Sigmoid colon (tissue), 7 donors: ENCODE measurements around the gene CLC. TPM values are rescaled to one million over a fixed set of nuclear protein-coding genes. Genes with fewer than 3 reads are reported as not detected.

ENCODE experiments used
- DNase-seq: peaks from one replicate; pipeline ENCODE4 v3.0.0-alpha.2; 2019
- H3K27ac ChIP-seq, 4 donors: fragments of 200-600 bp; sonication (generic); one replicate each; pipeline ENCODE4 v1.5.1; 2016 to 2019; ENCODE audit warnings: mild to moderate bottlenecking in 1 of 4
- H3K27me3 ChIP-seq, 3 donors: fragments of 200-600 bp; sonication (generic); one replicate each; pipeline ENCODE4 v1.5.1; 2019; ENCODE audit warnings: mild to moderate bottlenecking in 1 of 3
- H3K36me3 ChIP-seq, 4 donors: fragments of 200-600 bp; sonication (generic); one replicate each; pipeline ENCODE4 v1.5.1; 2016 to 2019
- H3K4me1 ChIP-seq, 4 donors: fragments of 200-600 bp; sonication (generic); one replicate each; pipeline ENCODE4 v1.5.1; 2017 to 2019
- H3K4me3 ChIP-seq, 4 donors: fragments of 200-600 bp; sonication (generic); one replicate each; pipeline ENCODE4 v1.5.1; 2017 to 2019; ENCODE audit warnings: mild to moderate bottlenecking in 2 of 4, moderate library complexity in 1 of 4
- H3K9me3 ChIP-seq, 4 donors: fragments of 200-600 bp in 3 of 4; sonication (generic) in 3 of 4; one replicate each; pipeline versions ENCODE4 v1.5.1 to v1.6.1; 2013 to 2019
- EP300 ChIP-seq, 4 donors: sonication (generic); formaldehyde crosslinking; IDR thresholded peaks; one replicate each; pipeline ENCODE4 v1.6.1; 2017; ENCODE audit warnings: antibody characterized with exemption in 4 of 4
- POLR2A ChIP-seq, 2 donors: fragments of 450-650 bp; IDR thresholded peaks; one replicate each; pipeline ENCODE4 v1.6.1; 2016; ENCODE audit warnings: antibody characterized with exemption in 2 of 2, mild to moderate bottlenecking in 2 of 2, moderate library complexity in 2 of 2
- POLR2AphosphoS5 ChIP-seq, 4 donors: sonication (generic); formaldehyde crosslinking; IDR thresholded peaks; one replicate each; pipeline ENCODE4 v1.6.1; 2017; ENCODE audit warnings: antibody characterized with exemption in 4 of 4
- WGBS, 2 donors: extraction: QIAGEN DNeasy Blood & Tissue Kit; methylation state at CpG; one replicate each; pipeline ENCODE4 v1.1.7; 2013; 5-methylcytosine and 5-hydroxymethylcytosine counted together
- intact Hi-C: fragments of 100-400 bp; cut with DNase I; formaldehyde crosslinking; loops from one replicate; pipeline ENCODE4 v1.15.1; 2023
- polyA plus RNA-seq, 3 donors: library from polyadenylated mRNA; stranded (reverse); fragments of 200-250 nt; gene quantifications; one replicate each; pipeline ENCODE4 v1.2.3, GENCODE V29; 2013
- total RNA-seq, 4 donors: library from RNA; depleted of rRNA; stranded (reverse); fragments of >200 nt; gene quantifications; one replicate each; pipeline ENCODE4 v1.1.0, GENCODE V29; 2016
- TF ChIP-seq, protein P1 (sequence below), 4 experiments: fragments of 450-650 bp in 3 of 4; fragments of 200-600 bp in 1 of 4; IDR thresholded peaks; one replicate each; pipeline ENCODE4 v1.5.1; 2016 to 2019; ENCODE audit warnings: antibody characterized with exemption in 4 of 4, mild to moderate bottlenecking in 3 of 4, moderate library complexity in 2 of 4
- donor health status: healthy with polysubstance abuse.
- donor health status: Bipolar disorder and iron deficiency.
- donor health status: healthy.

The CLC gene
- total and polyA plus RNA-seq, 7 donors = 7.2 TPM; not detected in 6

DNA sequence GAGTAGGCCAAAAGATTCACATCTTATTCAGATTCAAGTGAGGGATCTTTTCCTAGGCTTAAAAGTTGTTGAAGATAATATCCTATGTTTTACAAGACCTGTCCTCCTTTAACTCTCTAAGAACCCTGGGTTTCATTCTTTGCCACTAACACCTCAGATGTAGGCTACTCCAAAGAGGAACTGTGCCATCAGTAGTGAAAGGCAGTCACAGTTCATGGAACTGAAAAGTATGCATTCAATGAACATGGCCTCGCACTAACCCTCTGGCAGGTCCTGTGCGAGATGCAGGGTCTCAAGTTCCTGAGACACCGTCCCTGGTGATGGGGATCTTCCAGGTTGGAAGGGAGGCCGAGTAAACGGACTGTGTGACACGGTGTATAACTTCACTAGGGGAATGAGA is 29.2 kb downstream of the CLC start:
- no peak for DNase-seq
- no peak for TF ChIP-seq POLR2AphosphoS5 (IDR thresholded peaks at IDR 0.05)
- no peak for TF ChIP-seq POLR2A (IDR thresholded peaks at IDR 0.05)
- TF ChIP-seq EP300 (IDR thresholded peaks at IDR 0.05) = no peak
- TF ChIP-seq, protein P1, sequence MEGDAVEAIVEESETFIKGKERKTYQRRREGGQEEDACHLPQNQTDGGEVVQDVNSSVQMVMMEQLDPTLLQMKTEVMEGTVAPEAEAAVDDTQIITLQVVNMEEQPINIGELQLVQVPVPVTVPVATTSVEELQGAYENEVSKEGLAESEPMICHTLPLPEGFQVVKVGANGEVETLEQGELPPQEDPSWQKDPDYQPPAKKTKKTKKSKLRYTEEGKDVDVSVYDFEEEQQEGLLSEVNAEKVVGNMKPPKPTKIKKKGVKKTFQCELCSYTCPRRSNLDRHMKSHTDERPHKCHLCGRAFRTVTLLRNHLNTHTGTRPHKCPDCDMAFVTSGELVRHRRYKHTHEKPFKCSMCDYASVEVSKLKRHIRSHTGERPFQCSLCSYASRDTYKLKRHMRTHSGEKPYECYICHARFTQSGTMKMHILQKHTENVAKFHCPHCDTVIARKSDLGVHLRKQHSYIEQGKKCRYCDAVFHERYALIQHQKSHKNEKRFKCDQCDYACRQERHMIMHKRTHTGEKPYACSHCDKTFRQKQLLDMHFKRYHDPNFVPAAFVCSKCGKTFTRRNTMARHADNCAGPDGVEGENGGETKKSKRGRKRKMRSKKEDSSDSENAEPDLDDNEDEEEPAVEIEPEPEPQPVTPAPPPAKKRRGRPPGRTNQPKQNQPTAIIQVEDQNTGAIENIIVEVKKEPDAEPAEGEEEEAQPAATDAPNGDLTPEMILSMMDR (IDR thresholded peaks at IDR 0.05) = no peak
- 81 to 92% methylated on average over 6 of the region's 6 CpGs for WGBS, 2 donors

DNA sequence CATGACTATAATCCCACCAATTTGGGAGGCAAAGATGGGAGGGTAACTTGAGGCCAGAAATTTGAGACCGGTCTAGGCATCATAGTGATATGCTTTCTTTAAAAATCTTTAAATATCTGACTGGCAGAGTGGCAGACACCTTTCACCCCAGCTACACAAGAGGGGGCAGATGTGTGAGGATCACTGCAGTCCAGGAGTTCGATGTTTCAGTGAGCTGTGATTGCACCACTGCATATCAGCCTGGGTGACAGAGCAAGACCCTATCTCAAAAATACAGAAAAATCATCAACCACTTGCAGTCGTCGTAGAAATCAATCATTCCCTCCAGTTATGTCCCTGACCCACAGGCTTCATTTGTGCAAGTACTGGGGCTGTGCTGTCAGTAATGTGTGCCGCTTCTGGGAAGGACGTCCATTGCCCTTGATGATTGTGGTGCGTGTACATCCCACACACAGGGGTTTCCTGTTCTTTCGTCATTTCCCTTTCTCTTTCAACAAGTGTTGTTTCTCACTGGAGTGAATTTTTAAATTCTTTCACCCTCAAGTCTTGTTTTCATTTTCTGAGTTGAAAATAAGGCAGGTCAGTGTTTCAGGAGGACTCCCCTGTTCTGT is 32.1 kb downstream of the CLC start:
- intact Hi-C loops = no loop called here

More for the DNA sequence above, 29.2 kb downstream of the CLC start:
- Histone ChIP-seq H3K27ac (no peak overlapping the region), H3K27me3 (no peaks in the 10 kb centered on the region), H3K4me3 (no peak overlapping the region), H3K4me1 (no peaks in the 10 kb centered on the region), H3K9me3 (no peaks in the 10 kb centered on the region), H3K36me3 (no peaks in the 10 kb centered on the region)
- intact Hi-C loops = no loop called here

DNA sequence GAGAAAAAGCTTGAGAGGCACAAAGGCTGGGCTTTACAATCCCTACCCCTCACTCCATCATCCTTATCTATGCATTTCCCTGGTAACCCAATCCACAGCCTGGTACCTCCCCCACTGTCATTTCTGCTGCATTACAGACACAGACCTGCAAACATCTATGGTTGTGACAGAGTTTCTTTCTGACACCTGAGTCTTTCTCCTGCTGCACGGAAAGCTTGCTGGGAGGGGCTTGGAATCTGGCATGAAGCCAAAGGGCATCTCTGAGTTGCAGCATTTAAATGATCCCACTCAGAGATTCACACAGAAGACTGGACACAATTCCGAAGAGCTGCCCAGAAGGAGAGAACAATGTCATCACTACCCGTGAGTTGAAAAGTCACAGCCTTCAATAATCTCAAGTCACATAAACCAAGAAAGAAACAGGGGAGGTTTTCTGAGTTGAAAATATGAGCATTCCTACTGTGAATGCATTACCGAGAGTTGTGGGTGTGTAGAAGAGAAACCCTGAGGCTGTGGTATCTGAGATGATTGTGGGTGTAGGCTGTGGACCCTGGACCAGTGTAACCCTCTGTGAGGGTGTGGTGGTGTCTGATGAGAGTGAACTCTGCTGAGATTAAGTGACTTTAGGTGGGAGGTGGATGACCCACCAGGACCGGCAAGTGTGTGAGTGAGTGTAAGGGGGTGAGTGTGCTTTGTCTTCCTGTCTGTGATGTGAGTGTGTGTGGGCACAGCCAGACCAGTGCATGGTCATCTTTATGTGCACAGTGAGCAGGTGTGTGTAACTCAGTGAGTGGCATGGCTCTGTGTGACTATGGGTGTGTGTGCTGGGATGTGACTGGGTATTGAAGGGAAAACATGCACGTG is 33.4 kb downstream of the CLC start, which contains the start of gene LGALS14:
Gene LGALS14 (plus strand): TSS at position 301 of the 864 bp plus-strand sequence. CDS start 48 bp downstream, at position 349.
- no peaks in the 10 kb centered on the region for H3K4me1 ChIP-seq
- peaks cover 0 to 3% (median 0%) of the 10 kb centered on the region in 3 donors for H3K27me3 ChIP-seq
- intact Hi-C loops = no loop called here
- H3K27ac ChIP-seq = no peak within 1 kb of the TSS
- H3K9me3 ChIP-seq = no peaks in the 10 kb centered on the region
- H3K36me3 ChIP-seq = no peaks in the 10 kb centered on the region
- no peak within 1 kb of the TSS for H3K4me3 ChIP-seq
- DNase-seq = no peak
- WGBS, 2 donors = 20 to 49% methylated on average over 6 of the region's 6 CpGs
- TF ChIP-seq EP300 (IDR thresholded peaks at IDR 0.05) (no peak), POLR2A (IDR thresholded peaks at IDR 0.05) (no peak), POLR2AphosphoS5 (IDR thresholded peaks at IDR 0.05) (no peak)
- TF ChIP-seq, protein P1 (IDR thresholded peaks at IDR 0.05) = no peak

More for the DNA sequence above, 32.1 kb downstream of the CLC start:
- no peaks in the 10 kb centered on the region for H3K36me3 ChIP-seq
- WGBS, 2 donors = 71 to 79% methylated on average over 8 of the region's 8 CpGs
- H3K27me3 ChIP-seq = no peaks in the 10 kb centered on the region
- no peak overlapping the region for H3K4me3 ChIP-seq
- no peaks in the 10 kb centered on the region for H3K4me1 ChIP-seq
- no peak for DNase-seq
- H3K9me3 ChIP-seq = no peaks in the 10 kb centered on the region
- no peak overlapping the region for H3K27ac ChIP-seq
- no peak for TF ChIP-seq POLR2A (IDR thresholded peaks at IDR 0.05)
- no peak for TF ChIP-seq POLR2AphosphoS5 (IDR thresholded peaks at IDR 0.05)
- TF ChIP-seq EP300 (IDR thresholded peaks at IDR 0.05) = no peak
- TF ChIP-seq, protein P1 (IDR thresholded peaks at IDR 0.05) = no peak

DNA sequence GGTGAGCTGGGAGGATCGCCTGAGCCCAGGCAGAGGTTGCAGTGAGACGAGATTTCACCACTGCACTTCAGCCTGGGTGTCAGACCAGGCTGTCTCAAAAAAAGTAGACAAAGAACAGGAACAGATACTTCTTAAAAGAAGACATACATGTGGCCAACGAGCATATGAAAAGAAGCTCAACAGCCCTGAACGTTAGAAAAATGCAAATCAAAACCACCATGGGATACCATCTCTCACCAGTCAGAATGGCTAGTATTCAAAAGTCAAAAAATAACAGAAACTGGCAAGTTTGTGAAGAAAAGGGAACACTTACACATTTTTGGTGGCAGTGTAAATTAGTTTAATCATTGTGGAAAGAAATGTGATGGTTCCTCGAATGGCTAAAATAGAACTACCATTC is 36.5 kb downstream of the CLC start:
- 67 to 81% methylated on average over 5 of the region's 5 CpGs for WGBS, 2 donors
- Histone ChIP-seq H3K9me3 (no peaks in the 10 kb centered on the region), H3K27me3 (peaks cover 0 to 10% (median 0%) of the 10 kb centered on the region in 3 donors), H3K27ac (no peak overlapping the region), H3K36me3 (no peaks in the 10 kb centered on the region), H3K4me1 (no peaks in the 10 kb centered on the region), H3K4me3 (no peak overlapping the region)
- TF ChIP-seq POLR2A (IDR thresholded peaks at IDR 0.05) (no peak), POLR2AphosphoS5 (IDR thresholded peaks at IDR 0.05) (no peak), EP300 (IDR thresholded peaks at IDR 0.05) (no peak)
- TF ChIP-seq, protein P1 (IDR thresholded peaks at IDR 0.05) = no peak
- no peak for DNase-seq
- intact Hi-C loops = no loop called here
